OCI-LY7 (cell line): Measurements from ENCODE around the gene CRIM1.

Experiments
- EZH2phosphoT487 ChIP-seq: fragments of 200-600 bp; sonication (generic); IDR thresholded peaks from 2 replicates; pipeline ENCODE4 v1.6.1; 2018; ENCODE audit warnings: low read depth, borderline replicate concordance, mild to moderate bottlenecking, mixed run types, antibody characterized with exemption, low read length, moderate library complexity, mixed read lengths
- TF ChIP-seq, protein P1 (sequence below): fragments of 200-600 bp; sonication (generic); conservative IDR thresholded peaks from 2 replicates; pipeline ENCODE4 v1.5.1; 2014; ENCODE audit warnings: mild to moderate bottlenecking, antibody characterized with exemption, low read length, moderate library complexity, mixed read lengths

- TF ChIP-seq, protein P1, sequence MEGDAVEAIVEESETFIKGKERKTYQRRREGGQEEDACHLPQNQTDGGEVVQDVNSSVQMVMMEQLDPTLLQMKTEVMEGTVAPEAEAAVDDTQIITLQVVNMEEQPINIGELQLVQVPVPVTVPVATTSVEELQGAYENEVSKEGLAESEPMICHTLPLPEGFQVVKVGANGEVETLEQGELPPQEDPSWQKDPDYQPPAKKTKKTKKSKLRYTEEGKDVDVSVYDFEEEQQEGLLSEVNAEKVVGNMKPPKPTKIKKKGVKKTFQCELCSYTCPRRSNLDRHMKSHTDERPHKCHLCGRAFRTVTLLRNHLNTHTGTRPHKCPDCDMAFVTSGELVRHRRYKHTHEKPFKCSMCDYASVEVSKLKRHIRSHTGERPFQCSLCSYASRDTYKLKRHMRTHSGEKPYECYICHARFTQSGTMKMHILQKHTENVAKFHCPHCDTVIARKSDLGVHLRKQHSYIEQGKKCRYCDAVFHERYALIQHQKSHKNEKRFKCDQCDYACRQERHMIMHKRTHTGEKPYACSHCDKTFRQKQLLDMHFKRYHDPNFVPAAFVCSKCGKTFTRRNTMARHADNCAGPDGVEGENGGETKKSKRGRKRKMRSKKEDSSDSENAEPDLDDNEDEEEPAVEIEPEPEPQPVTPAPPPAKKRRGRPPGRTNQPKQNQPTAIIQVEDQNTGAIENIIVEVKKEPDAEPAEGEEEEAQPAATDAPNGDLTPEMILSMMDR: no peak
- TF ChIP-seq EZH2phosphoT487: no peak
These were observed 68.1 kb downstream of the CRIM1 start for GRCh38 chr2:36423619-36424120.
